GM12878 (cell line): ENCODE measurements around the gene ING4. TPM values are rescaled to one million over a fixed set of nuclear protein-coding genes. Genes with fewer than 3 reads are reported as not detected.
A peak's percentile ranks its signal among the peaks of the same experiment; 100 is the strongest.

Source experiments
- CEBPB ChIP-seq, 2 experiments: fragments of 150-350 bp in 1 of 2; IDR thresholded peaks; 2 replicates each; pipeline ENCODE4 v1.6.1; 2012 to 2014; ENCODE audit warnings: low read depth in 2 of 2, low read length in 2 of 2, borderline replicate concordance in 1 of 2, inconsistent platforms in 1 of 2
- DPF2 ChIP-seq: fragments of 450-650 bp; IDR thresholded peaks from 2 replicates; pipeline ENCODE4 v1.6.1; 2017; ENCODE audit warnings: mild to moderate bottlenecking
- GABPA ChIP-seq: IDR thresholded peaks from 2 replicates; pipeline ENCODE4 v1.6.1; 2014; ENCODE audit warnings: antibody characterized with exemption, low read depth, mild to moderate bottlenecking, inconsistent platforms
- KAT2A ChIP-seq: conservative IDR thresholded peaks from 2 replicates; pipeline ENCODE4 v1.6.1; 2011; ENCODE audit warnings: low read depth, low read length; ENCODE audit not compliant: control insufficient read depth
- MTA2 ChIP-seq: fragments of 450-650 bp; IDR thresholded peaks from 2 replicates; pipeline ENCODE4 v1.6.1; 2016; ENCODE audit warnings: low read depth, mild to moderate bottlenecking, moderate library complexity
- MTA3 ChIP-seq: IDR thresholded peaks from 2 replicates; pipeline ENCODE4 v1.6.1; 2012; ENCODE audit warnings: low read length, inconsistent platforms, borderline replicate concordance
- NBN ChIP-seq: fragments of 450-650 bp; IDR thresholded peaks from 2 replicates; pipeline ENCODE4 v1.6.1; 2016
- PKNOX1 ChIP-seq: fragments of 450-650 bp; IDR thresholded peaks from 2 replicates; pipeline ENCODE4 v1.6.1; 2016; ENCODE audit warnings: mild to moderate bottlenecking
- PML ChIP-seq: IDR thresholded peaks from 2 replicates; pipeline ENCODE4 v1.6.1; 2012; ENCODE audit warnings: low read length, inconsistent platforms
- RELA ChIP-seq: fragments of 450-650 bp; IDR thresholded peaks from 2 replicates; pipeline ENCODE4 v1.8.0; 2014; ENCODE audit warnings: borderline replicate concordance; ENCODE audit not compliant: partially characterized antibody
- SMARCA5 ChIP-seq: fragments of 450-650 bp; IDR thresholded peaks from 2 replicates; pipeline ENCODE4 v1.6.1; 2017; ENCODE audit warnings: mild to moderate bottlenecking
- SMC3 ChIP-seq: IDR thresholded peaks from 2 replicates; pipeline ENCODE4 v1.6.1; 2011; ENCODE audit warnings: low read length, improper control_type of control experiment, borderline replicate concordance
- TARDBP ChIP-seq: IDR thresholded peaks from 2 replicates; pipeline ENCODE4 v1.6.1; 2016; ENCODE audit warnings: borderline replicate concordance
- TCF7 ChIP-seq: IDR thresholded peaks from 2 replicates; pipeline ENCODE4 v1.6.1; 2014; ENCODE audit warnings: antibody characterized with exemption, borderline replicate concordance
- YY1 ChIP-seq: IDR thresholded peaks from 2 replicates; pipeline ENCODE4 v1.6.1; 2011; ENCODE audit warnings: low read depth, mild to moderate bottlenecking, low read length
- ZBED1 ChIP-seq: IDR thresholded peaks from 2 replicates; pipeline ENCODE4 v1.6.1; 2016; ENCODE audit warnings: borderline replicate concordance
- ZBTB11 ChIP-seq: fragments of 450-650 bp; formaldehyde crosslinking; IDR thresholded peaks from 2 replicates; pipeline ENCODE4 v1.5.0; 2022; ENCODE audit warnings: mild to moderate bottlenecking, missing genetic modification characterization
- ZNF207 ChIP-seq: fragments of 450-650 bp; IDR thresholded peaks from 2 replicates; pipeline ENCODE4 v1.6.1; 2014; ENCODE audit warnings: antibody characterized with exemption, mild to moderate bottlenecking, borderline replicate concordance
- ZNF24 ChIP-seq: fragments of 450-650 bp; IDR thresholded peaks from 2 replicates; pipeline ENCODE4 v1.6.1; 2017; ENCODE audit warnings: antibody characterized with exemption, mild to moderate bottlenecking
- ZNF274 ChIP-seq: IDR thresholded peaks from one replicate; pipeline ENCODE4 v1.8.0; 2011; ENCODE audit not compliant: insufficient read length, insufficient read depth
- ZNF384 ChIP-seq: IDR thresholded peaks from 2 replicates; pipeline ENCODE4 v1.6.1; 2012; ENCODE audit warnings: low read depth, mild to moderate bottlenecking, low read length, improper control_type of control experiment, borderline replicate concordance
- ZSCAN29 ChIP-seq: fragments of 450-650 bp; IDR thresholded peaks from 2 replicates; pipeline ENCODE4 v1.6.1; 2017; ENCODE audit warnings: mild to moderate bottlenecking, moderate library complexity
- polyA plus RNA-seq, 11 experiments: library from polyadenylated mRNA; depleted of rRNA in 4 of 11; unstranded in 6 of 11; stranded (reverse) in 5 of 11; fragments of >200 nt; fragmentation: Nextera tagmentation in 4 of 11; fragmentation: Illumina TruSeq in 1 of 11; extraction: Ambion mirVana in 4 of 11; extraction: Trizol in 1 of 11; gene quantifications; 1 replicate in 1 of 11; 2 replicates in 10 of 11; pipeline versions ENCODE4 v1.2.1 to v1.2.3, GENCODE V29; 2011 to 2016; ENCODE audit warnings: inconsistent platforms in 2 of 11, missing spikeins in 2 of 11, low read depth in 1 of 11
- total RNA-seq, 4 experiments: library from RNA; depleted of rRNA in 3 of 4; stranded (reverse); fragments of >200 nt in 3 of 4; fragmentation: Illumina TruSeq in 1 of 4; extraction: Trizol in 1 of 4; gene quantifications; 2 replicates each; pipeline versions ENCODE4 v1.2.1 to v1.2.3, GENCODE V29; 2013 to 2021
- TF ChIP-seq, protein P1 (sequence below): fragments of 450-650 bp; IDR thresholded peaks from 2 replicates; pipeline ENCODE4 v1.6.1; 2017; ENCODE audit warnings: mild to moderate bottlenecking, low read depth, inconsistent platforms; ENCODE audit not compliant: poor library complexity, severe bottlenecking
- TF ChIP-seq, protein P2 (sequence below): fragments of 150-350 bp; IDR thresholded peaks from 2 replicates; pipeline ENCODE4 v1.6.1; 2014; ENCODE audit warnings: mild to moderate bottlenecking, low read depth, low read length
- TF ChIP-seq, protein P3 (sequence below): fragments of 450-650 bp; IDR thresholded peaks from 2 replicates; pipeline ENCODE4 v1.6.1; 2014; ENCODE audit warnings: mild to moderate bottlenecking

The ING4 gene
- total and polyA plus RNA-seq, 10 of the 15 experiments (the other 5 are each of a cell fraction or from before 2014, with no cell fraction given), result 7.2 to 53.9 (median 21.8) TPM

GRCh38 chr12:6688543-6688998 lies 25.7 kb upstream of the ING4 start (continued):
- TF ChIP-seq, protein P1, sequence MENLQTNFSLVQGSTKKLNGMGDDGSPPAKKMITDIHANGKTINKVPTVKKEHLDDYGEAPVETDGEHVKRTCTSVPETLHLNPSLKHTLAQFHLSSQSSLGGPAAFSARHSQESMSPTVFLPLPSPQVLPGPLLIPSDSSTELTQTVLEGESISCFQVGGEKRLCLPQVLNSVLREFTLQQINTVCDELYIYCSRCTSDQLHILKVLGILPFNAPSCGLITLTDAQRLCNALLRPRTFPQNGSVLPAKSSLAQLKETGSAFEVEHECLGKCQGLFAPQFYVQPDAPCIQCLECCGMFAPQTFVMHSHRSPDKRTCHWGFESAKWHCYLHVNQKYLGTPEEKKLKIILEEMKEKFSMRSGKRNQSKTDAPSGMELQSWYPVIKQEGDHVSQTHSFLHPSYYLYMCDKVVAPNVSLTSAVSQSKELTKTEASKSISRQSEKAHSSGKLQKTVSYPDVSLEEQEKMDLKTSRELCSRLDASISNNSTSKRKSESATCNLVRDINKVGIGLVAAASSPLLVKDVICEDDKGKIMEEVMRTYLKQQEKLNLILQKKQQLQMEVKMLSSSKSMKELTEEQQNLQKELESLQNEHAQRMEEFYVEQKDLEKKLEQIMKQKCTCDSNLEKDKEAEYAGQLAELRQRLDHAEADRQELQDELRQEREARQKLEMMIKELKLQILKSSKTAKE, result no peak
- no peak for TF ChIP-seq YY1
- no peak for TF ChIP-seq ZBED1
- 0 out of 2 replicates have a peak, but pooled peaks have one; percentile 65 for TF ChIP-seq TARDBP
- TF ChIP-seq CEBPB (IDR thresholded peaks at IDR 0.05; ENCODE audit: borderline replicate concordance in 1 of 2, low read depth in 2 of 2, low read length in 2 of 2), result no peak
- no peak for TF ChIP-seq SMC3
- no peak for TF ChIP-seq ZNF274
- peak; percentile 6; the same call in 1 of the 2 replicates for TF ChIP-seq SMARCA5
- TF ChIP-seq ZNF24, result no peak
- TF ChIP-seq, protein P2, sequence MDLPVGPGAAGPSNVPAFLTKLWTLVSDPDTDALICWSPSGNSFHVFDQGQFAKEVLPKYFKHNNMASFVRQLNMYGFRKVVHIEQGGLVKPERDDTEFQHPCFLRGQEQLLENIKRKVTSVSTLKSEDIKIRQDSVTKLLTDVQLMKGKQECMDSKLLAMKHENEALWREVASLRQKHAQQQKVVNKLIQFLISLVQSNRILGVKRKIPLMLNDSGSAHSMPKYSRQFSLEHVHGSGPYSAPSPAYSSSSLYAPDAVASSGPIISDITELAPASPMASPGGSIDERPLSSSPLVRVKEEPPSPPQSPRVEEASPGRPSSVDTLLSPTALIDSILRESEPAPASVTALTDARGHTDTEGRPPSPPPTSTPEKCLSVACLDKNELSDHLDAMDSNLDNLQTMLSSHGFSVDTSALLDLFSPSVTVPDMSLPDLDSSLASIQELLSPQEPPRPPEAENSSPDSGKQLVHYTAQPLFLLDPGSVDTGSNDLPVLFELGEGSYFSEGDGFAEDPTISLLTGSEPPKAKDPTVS, result no peak
- no peak for TF ChIP-seq TCF7
- TF ChIP-seq, protein P3, sequence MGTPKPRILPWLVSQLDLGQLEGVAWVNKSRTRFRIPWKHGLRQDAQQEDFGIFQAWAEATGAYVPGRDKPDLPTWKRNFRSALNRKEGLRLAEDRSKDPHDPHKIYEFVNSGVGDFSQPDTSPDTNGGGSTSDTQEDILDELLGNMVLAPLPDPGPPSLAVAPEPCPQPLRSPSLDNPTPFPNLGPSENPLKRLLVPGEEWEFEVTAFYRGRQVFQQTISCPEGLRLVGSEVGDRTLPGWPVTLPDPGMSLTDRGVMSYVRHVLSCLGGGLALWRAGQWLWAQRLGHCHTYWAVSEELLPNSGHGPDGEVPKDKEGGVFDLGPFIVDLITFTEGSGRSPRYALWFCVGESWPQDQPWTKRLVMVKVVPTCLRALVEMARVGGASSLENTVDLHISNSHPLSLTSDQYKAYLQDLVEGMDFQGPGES, result no peak
- no peak for TF ChIP-seq ZNF384
- peak; percentile 15; the same call in 1 of the 2 replicates for TF ChIP-seq MTA2
- TF ChIP-seq ZSCAN29, result no peak
- TF ChIP-seq ZBTB11 (CRISPR knock-in tag), result no peak
- TF ChIP-seq ZNF207, result no peak
- TF ChIP-seq MTA3, result no peak
- TF ChIP-seq KAT2A, result no peak
- no peak for TF ChIP-seq DPF2
- no peak for TF ChIP-seq PKNOX1
- TF ChIP-seq PML, result no peak
- no peak; the same call in 1 of the 2 replicates for TF ChIP-seq GABPA
- TF ChIP-seq RELA, result no peak
- peak; percentile 46; the same call in 1 of the 2 replicates for TF ChIP-seq NBN
